ENCODE measurements around the gene MBD6.
A peak's percentile ranks its signal among the peaks of the same experiment; 100 is the strongest.

MBD6 gene

GRCh38 chr12:57479376-57480115 is 43.1 kb upstream of the MBD6 start, which contains the start of gene ARHGAP9:
ARHGAP9 (minus strand) TSS chr12:57479866; CDS start chr12:57479406, 460 bp downstream.
- Histone ChIP-seq H3K27me3 (ENCODE audit: insufficient read depth, low read depth, severe bottlenecking) (no peaks in the 10 kb centered on the region), H3K36me3 (peaks cover 3% of the 10 kb centered on the region), H3K27ac (no peak within 1 kb of the TSS), H3K4me3 (ENCODE audit: low read depth, low read length) (no peak within 1 kb of the TSS), H3K9me3 (ENCODE audit: severe bottlenecking) (no peaks in the 10 kb centered on the region)
- TF ChIP-seq CTCF (IDR thresholded peaks at IDR 0.05; ENCODE audit: low read depth, low read length): no peak
- no peak for DNase-seq

GRCh38 chr12:57481671-57482070 is 41.0 kb upstream of the MBD6 start:
- Histone ChIP-seq H3K27ac (no peak overlapping the region), H3K9me3 (ENCODE audit: severe bottlenecking) (no peaks in the 10 kb centered on the region), H3K36me3 (no peaks in the 10 kb centered on the region), H3K27me3 (ENCODE audit: insufficient read depth, low read depth, severe bottlenecking) (no peaks in the 10 kb centered on the region), H3K4me3 (ENCODE audit: low read depth, low read length) (no peak overlapping the region)
- TF ChIP-seq CTCF (IDR thresholded peaks at IDR 0.05; ENCODE audit: low read depth, low read length): no peak
- DNase-seq: no peak

GRCh38 chr12:57483466-57483865 is 39.2 kb upstream of the MBD6 start:
- DNase-seq: no peak
- TF ChIP-seq CTCF (IDR thresholded peaks at IDR 0.05; ENCODE audit: low read depth, low read length): no peak
- H3K36me3 ChIP-seq: peaks cover 7% of the 10 kb centered on the region
- no peak overlapping the region for H3K27ac ChIP-seq
- no peaks in the 10 kb centered on the region for H3K9me3 ChIP-seq (ENCODE audit: severe bottlenecking)
- H3K27me3 ChIP-seq (ENCODE audit: insufficient read depth, low read depth, severe bottlenecking): no peaks in the 10 kb centered on the region
- H3K4me3 ChIP-seq (ENCODE audit: low read depth, low read length): no peak overlapping the region

- H3K36me3 ChIP-seq: peaks cover 25% of the 10 kb centered on the region
- TF ChIP-seq CTCF (IDR thresholded peaks at IDR 0.05; ENCODE audit: low read depth, low read length): no peak
- H3K4me3 ChIP-seq (ENCODE audit: low read depth, low read length): no peak overlapping the region
- no peaks in the 10 kb centered on the region for H3K9me3 ChIP-seq (ENCODE audit: severe bottlenecking)
- H3K27me3 ChIP-seq (ENCODE audit: insufficient read depth, low read depth, severe bottlenecking): no peaks in the 10 kb centered on the region
- DNase-seq: no peak
- no peak overlapping the region for H3K27ac ChIP-seq
These were observed 36.9 kb upstream of the MBD6 start for GRCh38 chr12:57485695-57486094.

- peak overlapping the region; percentile 99 for H3K27ac ChIP-seq
- no peaks in the 10 kb centered on the region for H3K27me3 ChIP-seq (ENCODE audit: insufficient read depth, low read depth, severe bottlenecking)
- H3K9me3 ChIP-seq (ENCODE audit: severe bottlenecking): no peaks in the 10 kb centered on the region
- no peak for TF ChIP-seq CTCF (IDR thresholded peaks at IDR 0.05; ENCODE audit: low read depth, low read length)
- peak overlapping the region; percentile 99 for H3K4me3 ChIP-seq (ENCODE audit: low read depth, low read length)
- peak; percentile 80 for DNase-seq
- peaks cover 39% of the 10 kb centered on the region for H3K36me3 ChIP-seq
These were observed 35.5 kb upstream of the MBD6 start for GRCh38 chr12:57487055-57487596.
